ENCODE measurements around the gene MBD1. TPM values are rescaled to one million over a fixed set of nuclear protein-coding genes. Genes with fewer than 3 reads are reported as not detected.
"Not testable (repeated sequence)": the region's sequence is repeated elsewhere in the genome, so short reads cannot be mapped to it uniquely, and the experiment has no call there.

Gene MBD1
- total RNA-seq, 6 donors from 2014 or later = 57.6 to 150 (median 72.9) TPM

DNA sequence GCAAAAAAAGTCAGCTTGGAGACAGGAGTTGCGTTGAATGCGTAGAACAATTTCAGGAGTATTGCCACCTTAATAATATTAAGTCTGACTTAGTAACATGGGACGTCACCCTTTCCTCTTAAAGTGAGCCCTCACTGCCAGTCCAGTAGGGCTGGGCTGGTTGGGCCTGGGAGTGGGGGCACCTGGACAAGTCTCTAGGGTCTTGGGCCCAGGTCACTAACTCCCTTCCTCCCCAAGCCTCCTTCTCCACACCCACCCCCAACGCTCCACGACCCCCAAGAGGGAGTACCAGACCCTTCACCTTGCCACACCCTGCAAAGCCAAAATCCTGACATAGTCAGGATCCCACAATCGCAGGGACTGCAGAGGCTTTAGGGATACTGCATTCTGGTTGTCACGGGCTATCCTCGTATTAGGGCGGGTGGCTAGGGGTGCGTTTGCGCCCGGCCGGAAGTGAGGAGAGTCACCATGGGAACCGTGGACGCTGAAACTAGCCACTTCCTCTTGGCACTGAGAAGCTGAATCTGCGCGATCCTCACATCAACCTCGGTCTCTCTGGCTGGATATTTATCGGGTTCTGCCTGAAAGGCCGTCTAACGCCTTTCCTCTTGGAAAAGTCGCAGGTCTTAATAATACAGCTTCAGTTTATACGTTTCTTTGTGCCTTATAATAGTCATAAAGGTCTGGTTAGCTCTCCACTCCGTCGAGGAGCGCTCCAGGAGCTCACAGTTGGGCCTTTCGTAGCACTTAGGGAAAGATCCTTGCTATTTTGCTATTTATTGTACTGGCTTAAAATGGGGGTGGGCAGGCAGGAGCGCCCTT, 16.5 kb upstream of the MBD1 start:
- Histone ChIP-seq H3K9me3 (no peaks in the 10 kb centered on the region), H3K27me3 (peaks cover 0 to 11% (median 4%) of the 10 kb centered on the region in 4 donors), H3K4me3 (peak overlapping the region in 3 of 4 donors; percentile 33 to 44 (median 43)), H3K36me3 (no peaks in the 10 kb centered on the region), H3K4me1 (peaks cover 5 to 15% (median 8%) of the 10 kb centered on the region in 4 donors), H3K27ac (no peak overlapping the region)
- WGBS, 2 donors = 13 to 19% methylated on average over 19 to 28 of the region's 28 CpGs
- TF ChIP-seq EP300 (IDR thresholded peaks at IDR 0.05) (no peak), POLR2AphosphoS5 (IDR thresholded peaks at IDR 0.05) (peak in 1 of 2 donors; percentile 42), POLR2A (IDR thresholded peaks at IDR 0.05) (peak in 1 of 4 donors; percentile 26)
- TF ChIP-seq, protein P1, sequence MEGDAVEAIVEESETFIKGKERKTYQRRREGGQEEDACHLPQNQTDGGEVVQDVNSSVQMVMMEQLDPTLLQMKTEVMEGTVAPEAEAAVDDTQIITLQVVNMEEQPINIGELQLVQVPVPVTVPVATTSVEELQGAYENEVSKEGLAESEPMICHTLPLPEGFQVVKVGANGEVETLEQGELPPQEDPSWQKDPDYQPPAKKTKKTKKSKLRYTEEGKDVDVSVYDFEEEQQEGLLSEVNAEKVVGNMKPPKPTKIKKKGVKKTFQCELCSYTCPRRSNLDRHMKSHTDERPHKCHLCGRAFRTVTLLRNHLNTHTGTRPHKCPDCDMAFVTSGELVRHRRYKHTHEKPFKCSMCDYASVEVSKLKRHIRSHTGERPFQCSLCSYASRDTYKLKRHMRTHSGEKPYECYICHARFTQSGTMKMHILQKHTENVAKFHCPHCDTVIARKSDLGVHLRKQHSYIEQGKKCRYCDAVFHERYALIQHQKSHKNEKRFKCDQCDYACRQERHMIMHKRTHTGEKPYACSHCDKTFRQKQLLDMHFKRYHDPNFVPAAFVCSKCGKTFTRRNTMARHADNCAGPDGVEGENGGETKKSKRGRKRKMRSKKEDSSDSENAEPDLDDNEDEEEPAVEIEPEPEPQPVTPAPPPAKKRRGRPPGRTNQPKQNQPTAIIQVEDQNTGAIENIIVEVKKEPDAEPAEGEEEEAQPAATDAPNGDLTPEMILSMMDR (IDR thresholded peaks at IDR 0.05) = no peak
- ATAC-seq (ENCODE audit: low FRiP score in 2 of 2) = peak; percentile 86 to 97
- peak; percentile 82 to 85 for DNase-seq

DNA sequence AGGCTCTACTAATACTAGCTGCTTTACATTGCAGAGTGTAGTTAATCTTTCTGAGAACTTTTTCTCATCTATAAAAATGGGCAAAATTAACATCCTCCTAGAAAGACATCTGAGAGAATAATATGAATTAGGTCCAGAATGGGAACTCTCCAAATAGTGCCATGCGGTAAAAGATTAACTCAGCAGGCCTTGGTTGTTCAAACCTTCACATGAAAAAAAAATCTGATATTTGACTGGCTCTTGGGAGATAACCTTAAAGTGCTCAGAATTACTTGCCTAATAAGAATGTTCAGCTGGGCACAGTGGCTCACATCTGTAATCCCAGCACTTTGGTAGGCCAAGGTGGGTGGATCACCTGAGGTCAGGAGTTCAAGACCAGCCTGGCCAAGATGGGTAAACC, 11.7 kb upstream of the MBD1 start:
- Histone ChIP-seq H3K4me1 (peaks cover 0 to 15% (median 7%) of the 10 kb centered on the region in 4 donors), H3K9me3 (no peaks in the 10 kb centered on the region), H3K4me3 (no peak overlapping the region), H3K27ac (no peak overlapping the region), H3K36me3 (no peaks in the 10 kb centered on the region), H3K27me3 (peaks cover 0 to 1% (median 0%) of the 10 kb centered on the region in 4 donors)
- DNase-seq (no peak), ATAC-seq (ENCODE audit: low FRiP score in 2 of 2) (no peak)
- no peak for TF ChIP-seq EP300 (IDR thresholded peaks at IDR 0.05)
- no peak for TF ChIP-seq POLR2A (IDR thresholded peaks at IDR 0.05)
- TF ChIP-seq POLR2AphosphoS5 (IDR thresholded peaks at IDR 0.05) = no peak
- TF ChIP-seq, protein P1 (IDR thresholded peaks at IDR 0.05) = no peak
- WGBS, 2 donors = 82 to 95% methylated on average over 1 of the region's 1 CpG

DNA sequence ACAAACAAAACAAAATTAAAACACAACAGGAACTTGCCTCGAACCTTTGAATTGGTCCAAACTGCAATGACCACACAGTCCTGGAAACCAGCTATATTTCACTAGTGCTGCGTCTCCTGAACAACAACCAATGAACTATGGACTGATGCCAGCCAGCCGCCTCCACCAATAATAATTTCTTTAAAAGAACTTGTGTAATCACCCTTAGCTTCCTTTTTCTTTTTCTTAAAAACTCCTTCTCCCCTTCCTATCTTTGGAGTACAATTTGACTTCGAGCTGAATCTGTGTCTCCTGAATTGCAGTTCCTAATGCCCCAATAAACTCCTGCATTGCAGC, 7.8 kb upstream of the MBD1 start:
- Histone ChIP-seq H3K27ac (no peak overlapping the region), H3K9me3 (no peaks in the 10 kb centered on the region), H3K27me3 (no peaks in the 10 kb centered on the region), H3K4me1 (peaks cover 5 to 22% (median 11%) of the 10 kb centered on the region in 4 donors), H3K36me3 (peaks cover under 1 to 20% (median 15%) of the 10 kb centered on the region in 4 donors), H3K4me3 (no peak overlapping the region)
- no peak for DNase-seq
- 74 to 84% methylated on average over 4 of the region's 4 CpGs for WGBS, 2 donors
- no peak for ATAC-seq (ENCODE audit: low FRiP score in 2 of 2)
- no peak for TF ChIP-seq POLR2AphosphoS5 (IDR thresholded peaks at IDR 0.05)
- TF ChIP-seq, protein P1 (IDR thresholded peaks at IDR 0.05) = no peak
- TF ChIP-seq POLR2A (IDR thresholded peaks at IDR 0.05) = no peak
- TF ChIP-seq EP300 (IDR thresholded peaks at IDR 0.05) = no peak

DNA sequence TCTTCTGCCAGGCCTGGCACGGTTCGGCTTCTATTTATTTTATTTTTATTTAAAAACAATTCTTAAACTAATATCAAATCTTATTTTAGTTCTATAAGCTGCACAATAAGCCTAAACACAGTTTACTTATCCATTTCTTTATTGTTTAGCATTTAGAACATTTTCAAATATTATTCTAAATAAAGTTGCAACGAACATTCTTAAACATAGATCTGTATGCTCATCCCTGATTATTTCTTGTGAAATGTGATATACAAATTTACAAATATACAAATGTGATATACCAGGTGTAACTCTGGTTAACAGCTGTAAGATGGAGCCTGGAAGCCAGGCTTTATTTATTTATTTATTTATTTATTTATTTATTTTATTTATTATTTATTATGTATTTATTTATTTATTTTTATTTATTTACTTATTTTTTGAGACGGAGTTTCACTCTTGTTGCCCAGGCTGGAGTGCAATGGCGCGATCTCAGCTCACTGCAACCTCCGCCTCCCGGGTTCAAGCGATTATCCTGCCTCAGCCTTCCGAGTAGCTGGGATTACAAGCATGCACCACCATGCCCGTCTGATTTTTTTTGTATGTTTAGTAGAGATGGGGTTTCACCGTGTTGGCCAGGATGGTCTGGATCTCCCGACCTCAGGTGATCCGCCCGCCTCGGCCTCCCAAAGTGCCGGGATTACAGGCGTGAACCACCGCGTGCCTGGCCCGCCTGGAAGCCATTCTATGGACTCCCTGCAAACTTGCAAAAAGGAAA, 7.2 kb upstream of the MBD1 start:
- Histone ChIP-seq H3K4me1 (peaks cover 5 to 22% (median 11%) of the 10 kb centered on the region in 4 donors), H3K4me3 (peak overlapping the region; percentile 70 to 91 (median 84)), H3K36me3 (peaks cover 6 to 25% (median 20%) of the 10 kb centered on the region in 4 donors), H3K27ac (peak overlapping the region; percentile 84 to 92 (median 88))
- peak in 1 of 2 donors; percentile 48 for DNase-seq
- not testable (repeated sequence) for ATAC-seq (ENCODE audit: low FRiP score in 2 of 2); H3K9me3 ChIP-seq; H3K27me3 ChIP-seq
- WGBS, 2 donors = 77 to 78% methylated on average over 21 of the region's 21 CpGs
